Measurements from ENCODE around the gene DHX58.

DHX58 gene

DNA sequence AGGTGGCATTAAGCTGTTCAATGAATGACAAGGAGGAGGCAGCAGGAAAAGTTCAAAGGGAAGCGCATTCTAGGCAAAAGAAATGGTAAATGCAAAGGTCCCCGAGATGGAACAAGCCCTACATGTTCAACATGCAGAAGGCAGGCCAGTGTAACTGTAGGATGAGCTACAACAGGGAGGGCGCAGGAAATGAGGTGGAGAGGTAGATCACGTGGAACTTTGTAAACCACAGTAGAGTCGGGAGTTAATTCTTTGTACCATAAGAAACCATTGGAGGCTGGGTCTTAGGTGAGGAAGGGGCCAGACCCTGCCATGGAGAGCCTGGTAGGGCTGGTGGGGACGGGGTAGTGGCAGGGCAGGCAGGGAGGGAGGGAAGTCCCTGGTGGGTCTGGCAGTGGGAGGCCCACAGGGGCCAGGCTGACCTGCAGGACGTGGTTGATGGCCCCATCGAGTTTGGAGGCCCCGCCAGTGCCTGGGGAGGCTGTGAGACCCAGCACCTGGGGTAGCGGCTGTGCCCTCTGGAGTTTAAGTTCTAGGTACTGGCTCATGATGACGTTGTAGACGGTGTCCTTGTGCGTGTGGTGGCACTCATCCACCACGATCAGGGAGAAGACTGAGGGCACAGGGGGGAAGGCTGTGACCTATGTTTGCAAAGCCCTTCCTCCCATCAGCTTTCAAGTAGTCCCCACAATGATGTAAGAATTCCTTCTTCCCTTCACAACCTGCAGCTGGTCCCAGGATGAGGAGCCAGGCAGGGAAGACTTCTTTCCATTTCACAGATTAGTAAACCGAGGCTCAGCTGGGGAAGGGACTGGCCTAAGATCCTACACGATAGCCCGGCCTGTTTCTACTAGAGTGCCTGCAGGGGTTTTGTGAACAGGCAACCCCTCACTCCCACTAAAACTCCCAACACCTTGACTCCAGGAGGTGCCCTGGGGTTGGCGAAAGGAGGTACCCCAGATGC lies 1.9 kb downstream of the DHX58 start:
- DNase-seq (ENCODE audit: low read depth) = no peak

DNA sequence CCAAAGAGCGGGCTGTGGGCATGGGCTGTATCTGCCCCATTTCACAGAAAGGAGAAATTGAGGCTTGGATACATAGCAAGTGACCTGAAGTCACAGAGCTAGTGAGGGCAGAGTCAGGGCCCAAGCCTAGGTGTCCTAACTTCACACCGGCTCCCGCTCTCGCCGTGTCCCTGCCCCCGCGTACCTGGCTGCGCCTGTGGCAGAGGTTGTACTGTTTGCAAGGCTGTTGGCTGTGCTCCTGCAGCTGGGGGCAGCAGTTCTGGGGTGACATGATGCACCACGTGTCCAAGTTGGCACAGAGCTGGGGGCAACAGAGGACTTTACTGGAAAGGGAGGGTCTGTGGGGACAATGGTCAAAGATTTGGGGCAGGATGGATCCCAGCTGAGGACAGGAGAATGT lies 3.4 kb downstream of the DHX58 start:
- DNase-seq (ENCODE audit: low read depth) = no peak

DNA sequence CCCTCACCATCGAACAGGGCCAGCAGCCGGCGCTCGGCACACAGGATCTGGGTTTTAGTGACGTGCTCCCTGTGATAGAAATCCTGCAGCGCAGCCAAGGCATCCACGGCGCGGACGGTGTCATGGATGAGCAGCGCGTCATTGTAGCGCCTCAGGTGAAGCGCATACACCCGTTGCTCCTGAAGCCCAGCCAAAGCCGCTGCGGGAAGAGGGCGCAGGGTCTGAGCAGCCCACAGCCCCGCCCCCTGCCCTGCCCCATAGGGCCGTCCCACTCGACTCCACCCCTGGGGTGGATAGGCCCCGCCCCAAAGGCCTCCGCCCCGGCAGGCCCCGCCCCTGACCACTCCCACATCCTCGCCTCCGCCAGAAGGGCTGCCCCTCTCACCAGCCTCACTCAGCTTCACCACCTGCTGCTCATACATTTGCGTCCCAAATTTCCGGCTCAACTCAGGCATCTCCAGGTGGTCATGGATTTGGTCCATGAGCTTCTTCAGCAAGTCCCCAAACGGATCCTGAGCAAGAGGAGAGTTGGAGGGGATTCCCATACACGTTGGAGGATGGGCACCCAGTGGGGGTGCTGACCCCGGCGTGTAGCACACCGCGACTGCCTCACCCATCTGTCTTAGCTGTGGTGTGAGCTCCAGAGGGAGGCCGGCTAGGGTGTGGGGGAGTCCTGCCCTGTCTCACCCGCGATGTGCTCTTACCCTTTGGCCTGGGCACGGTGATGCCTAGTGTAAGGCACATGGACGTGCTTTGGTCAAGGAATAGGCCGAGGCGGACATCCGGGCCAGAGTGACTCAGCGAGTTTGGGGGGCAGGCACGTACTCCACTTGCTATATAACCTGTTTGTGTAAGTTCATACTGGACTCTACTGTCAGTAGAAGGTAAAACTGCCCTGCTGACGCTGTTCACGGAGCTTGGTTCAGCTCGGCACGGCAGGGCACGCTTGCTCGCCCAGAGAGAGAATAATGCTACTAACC lies 4.6 kb downstream of the DHX58 start:
- DNase-seq (ENCODE audit: low read depth) = peak; percentile 86

- no peak for DNase-seq (ENCODE audit: low read depth)
These were observed 5.4 kb downstream of the DHX58 start for GRCh38 chr17:42107124-42107523.

DNA sequence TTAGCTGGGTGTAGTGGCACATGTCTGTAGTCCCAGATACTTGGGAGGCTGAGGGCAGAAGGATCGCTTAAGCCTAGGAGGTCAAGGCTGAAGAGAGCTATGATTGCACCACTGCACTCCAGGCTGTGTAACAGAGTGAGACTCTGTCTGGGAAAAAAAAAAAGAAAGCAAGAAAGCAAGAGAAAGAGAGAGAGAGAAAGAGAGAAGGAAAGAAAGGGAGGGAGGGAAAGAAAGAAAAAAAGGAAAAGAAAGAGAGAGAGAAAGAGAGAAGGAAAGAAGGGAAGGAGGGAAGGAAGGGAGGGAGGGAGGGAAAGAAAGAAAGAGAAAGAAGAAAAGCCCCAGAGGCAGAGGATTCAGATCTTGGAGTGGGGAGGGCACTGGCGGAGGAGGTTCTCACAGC lies 6.5 kb downstream of the DHX58 start:
- no peak for DNase-seq (ENCODE audit: low read depth)

- no peak for DNase-seq (ENCODE audit: low read depth)
These were observed 8.2 kb downstream of the DHX58 start for GRCh38 chr17:42104264-42104663.

GRCh38 chr17:42103221-42103954 lies 9.1 kb downstream of the DHX58 start:
- no peak for DNase-seq (ENCODE audit: low read depth)

DNA sequence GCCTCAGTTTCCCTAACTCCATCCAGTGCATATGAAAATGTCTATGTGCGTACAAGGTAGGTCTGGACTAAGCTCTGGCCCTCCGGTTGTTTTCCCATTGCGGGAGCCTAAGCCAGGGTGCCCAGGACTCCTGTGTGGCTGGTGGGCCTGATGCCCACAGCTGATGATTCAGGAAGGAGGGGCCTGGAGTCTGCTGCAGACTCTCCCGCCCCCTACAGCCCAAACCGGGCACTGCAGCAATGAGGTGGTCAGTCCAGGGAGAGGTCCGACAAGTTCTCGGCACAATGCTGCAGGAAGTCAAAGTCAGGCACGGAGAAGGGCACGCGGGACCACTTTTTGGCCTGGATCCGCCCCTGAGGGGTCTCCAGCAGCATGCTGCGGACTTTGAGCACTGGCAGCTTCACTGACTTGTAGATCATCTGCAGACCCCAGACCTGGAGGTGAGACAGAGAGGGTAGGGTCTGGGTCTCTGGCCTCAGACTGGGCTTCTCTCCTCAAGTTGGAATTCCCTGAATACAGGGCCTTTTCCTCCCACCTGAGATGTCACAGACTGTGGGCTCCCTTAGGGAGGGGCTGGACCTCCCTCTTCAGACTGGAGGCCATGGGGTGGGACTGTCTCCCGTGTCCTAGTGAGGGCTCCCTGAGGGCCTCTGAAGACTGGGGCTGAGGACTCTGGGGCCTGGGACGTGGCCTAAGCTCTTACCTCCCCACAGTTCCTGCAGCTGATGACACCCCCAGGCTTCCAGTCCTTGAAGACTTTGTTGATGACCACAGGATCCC lies 10.8 kb downstream of the DHX58 start:
- DNase-seq (ENCODE audit: low read depth) = peak; percentile 55

DNA sequence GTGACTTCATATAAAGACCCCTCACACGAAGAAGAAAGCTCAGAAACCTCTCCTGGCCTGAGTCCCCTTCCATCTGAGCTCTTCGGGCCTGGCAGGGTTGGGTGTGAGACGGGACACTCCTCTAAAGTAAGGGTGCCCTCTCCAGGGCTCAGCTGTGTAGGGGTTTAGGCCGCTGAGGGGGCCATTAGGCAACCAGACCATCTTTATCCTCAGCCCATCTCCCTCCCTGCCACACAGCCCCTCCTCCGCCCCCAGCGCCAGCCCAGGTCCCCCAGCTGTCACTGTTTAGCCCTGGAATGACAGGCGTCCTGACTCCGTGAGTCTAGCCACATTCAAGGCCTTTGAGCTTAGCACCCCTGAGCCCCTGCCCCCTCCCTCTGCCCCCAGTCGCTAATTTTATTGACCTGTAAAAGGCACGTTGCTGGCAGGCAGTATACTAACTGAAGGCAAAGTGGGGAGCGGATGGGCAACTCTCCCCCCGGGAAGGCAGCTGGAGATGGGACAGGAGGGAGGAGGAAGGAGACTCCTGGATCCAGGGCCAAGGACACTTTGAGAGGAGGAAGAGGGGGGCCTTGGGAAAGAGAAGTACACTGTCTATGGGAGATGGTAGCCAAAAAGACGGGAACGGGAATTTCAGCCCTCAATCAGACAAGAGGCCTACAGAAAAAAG lies 13.6 kb downstream of the DHX58 start:
- no peak for DNase-seq (ENCODE audit: low read depth)

- DNase-seq (ENCODE audit: low read depth) = peak; percentile 28
These were observed 14.6 kb downstream of the DHX58 start, which contains the start of gene ZNF385C for GRCh38 chr17:42097691-42098631. Gene ZNF385C (minus strand): TSS chr17:42098473. CDS start chr17:42063056, 35,417 bp downstream.

- no peak for DNase-seq (ENCODE audit: low read depth)
These were observed 16.0 kb downstream of the DHX58 start for GRCh38 chr17:42096360-42097111.

GRCh38 chr17:42094375-42095069 lies 18.0 kb downstream of the DHX58 start:
- DNase-seq (ENCODE audit: low read depth) = no peak

- no peak for DNase-seq (ENCODE audit: low read depth)
These were observed 19.6 kb downstream of the DHX58 start for GRCh38 chr17:42092939-42093338.

DNA sequence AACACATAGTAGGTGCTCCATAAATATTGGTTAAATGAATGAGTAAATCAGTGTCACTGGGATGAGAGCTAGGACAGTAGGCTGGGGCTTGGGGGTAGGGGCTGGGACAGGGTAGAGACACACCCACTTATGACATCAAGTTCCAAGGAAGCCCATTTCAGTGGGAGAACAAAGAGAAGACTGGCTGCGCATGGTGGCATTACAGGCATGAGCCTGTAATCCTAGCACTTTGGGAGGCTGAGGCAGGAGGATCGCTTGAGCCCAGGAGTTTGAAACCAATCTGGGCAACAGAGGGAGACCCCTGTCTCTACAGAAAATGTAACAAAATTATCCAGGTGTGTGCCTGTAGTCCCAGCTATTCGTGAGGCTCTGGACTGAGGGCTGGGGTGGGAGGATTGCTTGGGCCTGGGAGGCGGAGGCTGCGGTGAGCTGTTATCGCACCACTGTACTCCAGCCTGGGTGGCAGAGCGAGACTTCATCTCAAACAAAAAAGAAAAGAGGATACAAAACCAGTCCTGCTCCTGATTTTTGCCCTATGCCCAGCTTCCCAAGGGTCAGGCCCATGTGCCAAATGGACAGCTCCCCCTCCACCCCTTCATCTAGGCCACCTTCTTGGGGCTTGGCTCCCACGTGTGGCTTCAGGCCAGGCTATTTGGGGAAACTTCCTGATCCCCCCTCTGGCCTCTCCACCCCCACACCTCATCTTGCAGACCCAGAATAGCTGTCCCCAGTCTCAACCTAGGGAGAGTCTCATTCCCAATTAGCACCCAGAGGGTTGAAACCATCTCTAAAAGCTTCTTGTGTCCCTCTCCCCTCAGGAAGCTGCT lies 21.3 kb downstream of the DHX58 start:
- DNase-seq (ENCODE audit: low read depth) = no peak

- no peak for DNase-seq (ENCODE audit: low read depth)
These were observed 23.8 kb downstream of the DHX58 start for GRCh38 chr17:42088736-42089135.

DNA sequence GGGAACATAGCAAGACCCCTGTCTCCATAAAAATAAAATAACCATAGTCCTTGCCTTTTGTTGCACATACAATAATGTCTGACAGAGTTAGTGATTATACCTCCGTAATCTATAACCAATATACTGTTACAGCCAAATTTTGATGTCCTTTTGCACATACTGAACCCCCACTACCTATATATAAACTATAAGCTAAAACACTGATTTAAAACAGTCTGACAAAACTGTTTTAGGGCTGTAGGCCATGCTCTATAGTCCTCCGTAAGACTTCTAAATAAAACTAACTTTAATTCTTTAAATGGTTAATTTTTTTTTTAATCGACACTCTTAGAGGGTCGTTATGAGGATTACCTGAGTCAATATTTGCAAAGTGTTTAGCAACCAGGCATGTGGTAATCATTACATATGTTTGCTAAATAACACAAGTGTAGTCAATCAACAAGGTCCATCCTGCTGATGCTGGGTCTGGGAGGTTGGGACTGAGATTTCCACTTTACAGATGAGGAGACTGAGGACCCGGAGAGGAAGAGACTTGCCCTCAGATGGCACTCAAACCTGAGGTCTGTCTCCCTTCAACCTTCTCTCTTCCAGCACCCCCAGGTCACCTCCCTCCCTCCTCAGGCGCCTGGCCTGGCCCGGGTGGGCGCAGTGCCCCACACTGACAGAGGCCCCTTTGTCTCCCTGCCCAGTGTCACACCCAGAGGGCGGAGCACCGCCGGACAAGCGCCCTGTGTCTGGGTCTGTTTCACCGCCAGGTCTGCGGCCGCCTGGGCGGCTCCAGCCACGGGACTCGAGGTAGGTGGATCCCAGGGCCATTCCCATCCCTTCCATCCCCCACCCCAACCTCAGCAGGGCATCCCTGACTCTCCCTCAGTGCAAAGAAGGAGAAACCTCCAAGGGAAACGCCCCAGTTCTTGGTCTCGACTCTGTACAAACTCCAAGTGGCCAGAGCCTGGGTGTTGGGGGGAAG lies 24.5 kb downstream of the DHX58 start:
- no peak for DNase-seq (ENCODE audit: low read depth)
